8988T (cell line): ENCODE data around the gene STN1.

Source experiments
- DNase-seq: peaks from one replicate; pipeline ENCODE4 v3.0.0; 2011

Gene STN1

GRCh38 chr10:103926722-103927319, 8.8 kb upstream of the STN1 start:
- DNase-seq: no peak

GRCh38 chr10:103925591-103925990, 7.6 kb upstream of the STN1 start:
- DNase-seq: no peak

- DNase-seq: no peak
Measured at GRCh38 chr10:103923502-103923901, 5.5 kb upstream of the STN1 start.

GRCh38 chr10:103922659-103923058, 4.7 kb upstream of the STN1 start:
- DNase-seq: no peak

GRCh38 chr10:103921750-103922195, 3.8 kb upstream of the STN1 start:
- no peak for DNase-seq

- DNase-seq: no peak
Measured at GRCh38 chr10:103921248-103921647, 3.3 kb upstream of the STN1 start.

GRCh38 chr10:103919648-103920025, 1.7 kb upstream of the STN1 start:
- no peak for DNase-seq

GRCh38 chr10:103917302-103918052, 507 bp downstream of the STN1 start:
- DNase-seq: no peak

GRCh38 chr10:103916876-103917275, 1.1 kb downstream of the STN1 start:
- DNase-seq: no peak

- no peak for DNase-seq
Measured at GRCh38 chr10:103916254-103916653, 1.7 kb downstream of the STN1 start.

- no peak for DNase-seq
Measured at GRCh38 chr10:103915796-103916195, 2.2 kb downstream of the STN1 start.

GRCh38 chr10:103912759-103913158, 5.2 kb downstream of the STN1 start:
- no peak for DNase-seq

GRCh38 chr10:103911021-103911459, 6.9 kb downstream of the STN1 start:
- no peak for DNase-seq

GRCh38 chr10:103910442-103911012, 7.5 kb downstream of the STN1 start:
- no peak for DNase-seq

- no peak for DNase-seq
Measured at GRCh38 chr10:103905441-103905840, 12.5 kb downstream of the STN1 start.

- DNase-seq: no peak
Measured at GRCh38 chr10:103901299-103901698, 16.7 kb downstream of the STN1 start.

- no peak for DNase-seq
Measured at GRCh38 chr10:103899312-103899711, 18.7 kb downstream of the STN1 start.

- DNase-seq: no peak
Measured at GRCh38 chr10:103897241-103897774, 20.7 kb downstream of the STN1 start.

GRCh38 chr10:103896225-103896624, 21.8 kb downstream of the STN1 start:
- no peak for DNase-seq

GRCh38 chr10:103895411-103896186, 22.4 kb downstream of the STN1 start:
- DNase-seq: no peak

- no peak for DNase-seq
Measured at GRCh38 chr10:103894441-103894864, 23.5 kb downstream of the STN1 start.

GRCh38 chr10:103893817-103894216, 24.2 kb downstream of the STN1 start:
- no peak for DNase-seq

- no peak for DNase-seq
Measured at GRCh38 chr10:103892181-103892580, 25.8 kb downstream of the STN1 start.
